NB4 (cell line): Measurements from ENCODE around the gene TMEM259.

Experiments
- DNase-seq: peaks from one replicate; pipeline ENCODE4 v3.0.0; 2010; ENCODE audit warnings: low read depth
- H3K4me3 ChIP-seq: one replicate; pipeline ENCODE4 v1.5.1; 2011; ENCODE audit warnings: mild to moderate bottlenecking, low read depth, low read length, moderate library complexity
- MAX ChIP-seq: IDR thresholded peaks from 2 replicates; pipeline ENCODE4 v1.6.1; 2011; ENCODE audit warnings: low read depth, low read length
- MYC ChIP-seq: IDR thresholded peaks from 2 replicates; pipeline ENCODE4 v1.6.1; 2011; ENCODE audit warnings: low read depth, low read length
- POLR2A ChIP-seq: IDR thresholded peaks from 2 replicates; pipeline ENCODE4 v1.6.1; 2011; ENCODE audit warnings: mild to moderate bottlenecking; ENCODE audit not compliant: insufficient read length; ENCODE audit errors: extremely low read depth
- TF ChIP-seq, protein P1 (sequence below): IDR thresholded peaks from one replicate; pipeline ENCODE4 v1.5.1; 2012; ENCODE audit warnings: low read depth, low read length

The TMEM259 gene

DNA sequence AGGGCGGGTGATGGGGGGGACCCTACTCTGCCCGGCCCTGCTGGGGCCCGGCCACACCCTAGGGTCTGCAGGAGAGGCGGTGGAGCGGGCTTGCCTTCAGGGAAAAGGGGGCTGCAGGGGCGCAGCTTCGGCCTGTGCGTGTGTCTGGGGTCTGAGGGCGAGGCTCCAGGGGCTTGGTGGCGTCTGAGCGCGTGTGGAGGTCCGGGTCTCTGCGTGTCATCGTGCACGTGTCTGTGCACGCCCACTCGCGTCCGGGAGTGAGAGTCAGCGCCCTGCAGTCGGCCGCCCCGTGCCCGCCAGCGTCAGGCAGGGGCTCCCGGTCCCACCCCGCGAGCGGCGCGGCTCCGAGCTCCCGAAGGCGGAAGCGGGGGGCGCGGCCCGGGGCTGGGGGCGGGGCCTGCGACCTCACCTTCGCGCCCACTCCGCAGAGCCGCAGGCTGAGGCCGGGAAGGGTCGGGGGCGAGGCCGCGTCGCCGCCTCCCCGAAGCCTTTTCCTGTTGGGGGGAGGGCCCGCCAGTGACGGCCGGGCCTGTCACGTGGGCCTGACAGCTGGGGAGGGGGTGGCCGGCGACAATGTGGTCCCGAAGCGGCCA, 45.9 kb upstream of the TMEM259 start, which contains the start of gene ARHGAP45:
TSS of gene ARHGAP45 (plus strand) at position 420 of the 593 bp plus-strand sequence. CDS start 239 bp downstream, outside the sequence.
- H3K4me3 ChIP-seq = peak within 1 kb of the TSS; percentile 64
- TF ChIP-seq MYC (peak; percentile 81), MAX (peak; percentile 78), POLR2A (peak; percentile 24)
- TF ChIP-seq, protein P1, sequence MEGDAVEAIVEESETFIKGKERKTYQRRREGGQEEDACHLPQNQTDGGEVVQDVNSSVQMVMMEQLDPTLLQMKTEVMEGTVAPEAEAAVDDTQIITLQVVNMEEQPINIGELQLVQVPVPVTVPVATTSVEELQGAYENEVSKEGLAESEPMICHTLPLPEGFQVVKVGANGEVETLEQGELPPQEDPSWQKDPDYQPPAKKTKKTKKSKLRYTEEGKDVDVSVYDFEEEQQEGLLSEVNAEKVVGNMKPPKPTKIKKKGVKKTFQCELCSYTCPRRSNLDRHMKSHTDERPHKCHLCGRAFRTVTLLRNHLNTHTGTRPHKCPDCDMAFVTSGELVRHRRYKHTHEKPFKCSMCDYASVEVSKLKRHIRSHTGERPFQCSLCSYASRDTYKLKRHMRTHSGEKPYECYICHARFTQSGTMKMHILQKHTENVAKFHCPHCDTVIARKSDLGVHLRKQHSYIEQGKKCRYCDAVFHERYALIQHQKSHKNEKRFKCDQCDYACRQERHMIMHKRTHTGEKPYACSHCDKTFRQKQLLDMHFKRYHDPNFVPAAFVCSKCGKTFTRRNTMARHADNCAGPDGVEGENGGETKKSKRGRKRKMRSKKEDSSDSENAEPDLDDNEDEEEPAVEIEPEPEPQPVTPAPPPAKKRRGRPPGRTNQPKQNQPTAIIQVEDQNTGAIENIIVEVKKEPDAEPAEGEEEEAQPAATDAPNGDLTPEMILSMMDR = no peak
- DNase-seq = peak; percentile 81

- no peak for DNase-seq
- TF ChIP-seq, protein P1 = no peak
- TF ChIP-seq POLR2A (no peak), MAX (no peak), MYC (no peak)
- H3K4me3 ChIP-seq = no peak overlapping the region
Measured at GRCh38 chr19:1066251-1066747, 45.4 kb upstream of the TMEM259 start.

DNA sequence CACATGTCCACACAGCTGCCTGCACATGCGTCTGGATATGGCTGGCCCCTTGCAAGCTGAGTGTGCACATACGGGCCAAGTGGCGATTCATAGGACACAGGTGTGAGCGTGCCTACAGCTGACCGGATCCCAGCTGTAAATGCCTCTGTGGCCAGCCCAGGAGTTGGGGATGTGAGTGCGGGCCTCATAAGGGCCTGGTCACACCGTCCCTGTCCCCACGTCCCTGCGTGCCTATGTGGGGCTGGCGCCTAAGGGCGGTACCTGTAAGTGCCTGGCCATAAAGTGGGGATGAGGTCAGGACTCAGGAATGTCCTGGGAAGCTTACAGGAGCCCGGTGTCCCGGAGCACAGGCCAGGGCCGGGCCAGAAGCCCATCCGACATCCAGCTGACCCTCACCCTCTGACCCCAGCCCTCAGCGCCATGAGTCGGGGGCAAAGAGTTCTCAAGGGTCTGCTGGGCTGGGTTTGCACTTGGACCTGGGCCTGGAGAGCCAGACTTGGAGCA, 44.7 kb upstream of the TMEM259 start:
- no peak for TF ChIP-seq MAX
- no peak for TF ChIP-seq MYC
- no peak for TF ChIP-seq POLR2A
- TF ChIP-seq, protein P1 = no peak
- no peak for DNase-seq
- no peak overlapping the region for H3K4me3 ChIP-seq

DNA sequence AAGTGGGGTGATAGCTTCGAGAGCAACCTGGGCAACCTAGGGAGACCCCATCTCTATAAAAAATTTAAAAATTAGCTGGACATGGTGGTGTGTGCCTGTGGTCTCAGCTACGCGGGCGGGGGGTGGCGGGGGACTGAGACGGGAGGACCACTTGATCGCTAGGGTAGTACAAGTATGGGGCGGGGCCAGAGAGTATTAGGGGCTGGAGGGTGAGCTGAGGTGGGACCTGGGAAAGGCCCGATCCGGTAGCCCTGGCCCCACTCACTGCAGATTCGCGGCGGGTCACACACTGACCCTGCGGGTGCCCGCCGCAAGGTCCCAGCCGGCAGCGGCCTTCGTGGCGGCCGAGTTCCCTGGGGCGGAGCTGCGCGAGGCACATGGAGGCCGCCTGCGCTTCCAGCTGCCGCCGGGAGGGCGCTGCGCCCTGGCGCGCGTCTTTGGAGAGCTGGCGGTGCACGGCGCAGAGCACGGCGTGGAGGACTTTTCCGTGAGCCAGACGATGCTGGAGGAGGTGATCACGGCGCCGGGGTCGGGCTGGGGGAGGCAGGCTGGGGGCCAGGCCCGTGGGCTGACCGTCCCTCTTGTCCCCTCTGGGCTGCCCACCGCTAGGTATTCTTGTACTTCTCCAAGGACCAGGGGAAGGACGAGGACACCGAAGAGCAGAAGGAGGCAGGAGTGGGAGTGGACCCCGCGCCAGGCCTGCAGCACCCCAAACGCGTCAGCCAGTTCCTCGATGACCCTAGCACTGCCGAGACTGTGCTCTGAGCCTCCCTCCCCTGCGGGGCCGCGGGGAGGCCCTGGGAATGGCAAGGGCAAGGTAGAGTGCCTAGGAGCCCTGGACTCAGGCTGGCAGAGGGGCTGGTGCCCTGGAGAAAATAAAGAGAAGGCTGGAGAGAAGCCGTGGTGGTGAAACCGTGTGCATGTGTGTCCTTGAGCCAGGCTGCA, 44.0 kb upstream of the TMEM259 start:
- DNase-seq = peak; percentile 68
- no peak overlapping the region for H3K4me3 ChIP-seq
- TF ChIP-seq POLR2A = no peak
- TF ChIP-seq, protein P1 = peak; percentile 32

GRCh38 chr19:1063909-1064660, 43.2 kb upstream of the TMEM259 start:
- no peak overlapping the region for H3K4me3 ChIP-seq
- no peak for TF ChIP-seq POLR2A
- TF ChIP-seq, protein P1 = no peak
- TF ChIP-seq MAX = no peak
- TF ChIP-seq MYC = no peak
- no peak for DNase-seq
